Subcutaneous abdominal adipose tissue (tissue), 5 donors: ENCODE data around the gene ACER2.

Source experiments
- H3K27ac ChIP-seq: one replicate; pipeline ENCODE4 v1.7.0; 2013; ENCODE audit warnings: low read depth, mild to moderate bottlenecking, inconsistent platforms, low read length, moderate library complexity
- H3K27me3 ChIP-seq, 5 donors: one replicate each; pipeline ENCODE4 v1.7.0; 2013; ENCODE audit warnings: low read length in 5 of 5, inconsistent platforms in 1 of 5; ENCODE audit not compliant: control insufficient read depth in 5 of 5, insufficient read depth in 4 of 5
- H3K36me3 ChIP-seq, 5 donors: one replicate each; pipeline ENCODE4 v1.7.0; 2013; ENCODE audit warnings: low read length in 5 of 5; ENCODE audit not compliant: control insufficient read depth in 5 of 5, insufficient read depth in 5 of 5
- H3K4me1 ChIP-seq, 5 donors: one replicate each; pipeline ENCODE4 v1.7.0; 2013; ENCODE audit warnings: low read length in 5 of 5, mild to moderate bottlenecking in 3 of 5, moderate library complexity in 1 of 5; ENCODE audit not compliant: control insufficient read depth in 5 of 5, insufficient read depth in 5 of 5
- H3K4me3 ChIP-seq, 5 donors: one replicate each; pipeline ENCODE4 v1.7.0; 2013; ENCODE audit warnings: low read length in 5 of 5, low read depth in 1 of 5
- H3K9ac ChIP-seq, 5 donors: one replicate each; pipeline ENCODE4 v1.7.0; 2013; ENCODE audit warnings: low read length in 5 of 5, mild to moderate bottlenecking in 4 of 5, moderate library complexity in 3 of 5
- H3K9me3 ChIP-seq, 5 donors: one replicate each; pipeline ENCODE4 v1.7.0; 2013; ENCODE audit warnings: low read length in 5 of 5; ENCODE audit not compliant: control insufficient read depth in 5 of 5
- donor health status: healthy.
- donor health status: healthy.
- donor health status: healthy.
- donor health status: healthy.
- donor health status: healthy.

ACER2 gene

DNA sequence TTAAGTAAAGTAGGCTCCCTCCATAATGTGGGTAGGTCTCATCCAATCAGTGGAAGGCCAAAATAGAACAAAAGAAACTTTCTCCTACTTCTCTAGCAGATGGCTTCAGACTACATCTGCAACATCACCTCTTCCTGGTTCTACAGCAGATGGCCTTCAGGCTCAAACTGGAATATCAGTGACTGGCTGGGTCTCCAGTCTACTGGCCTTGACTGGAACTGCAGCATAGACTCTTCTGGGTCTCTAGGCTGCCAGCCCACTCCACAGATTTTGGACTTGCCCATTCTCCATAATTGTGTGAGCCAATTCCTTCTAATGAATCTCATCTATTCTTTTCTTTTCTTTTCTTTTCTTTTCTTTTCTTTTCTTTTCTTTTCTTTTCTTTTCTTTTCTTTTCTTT is 64.8 kb downstream of the ACER2 start:
- Histone ChIP-seq H3K27me3 (no peaks in the 10 kb centered on the region), H3K9ac (no peak overlapping the region), H3K27ac (no peak overlapping the region), H3K36me3 (no peaks in the 10 kb centered on the region), H3K4me3 (no peak overlapping the region), H3K4me1 (peaks cover 2 to 8% (median 6%) of the 10 kb centered on the region in 5 donors), H3K9me3 (no peaks in the 10 kb centered on the region)

DNA sequence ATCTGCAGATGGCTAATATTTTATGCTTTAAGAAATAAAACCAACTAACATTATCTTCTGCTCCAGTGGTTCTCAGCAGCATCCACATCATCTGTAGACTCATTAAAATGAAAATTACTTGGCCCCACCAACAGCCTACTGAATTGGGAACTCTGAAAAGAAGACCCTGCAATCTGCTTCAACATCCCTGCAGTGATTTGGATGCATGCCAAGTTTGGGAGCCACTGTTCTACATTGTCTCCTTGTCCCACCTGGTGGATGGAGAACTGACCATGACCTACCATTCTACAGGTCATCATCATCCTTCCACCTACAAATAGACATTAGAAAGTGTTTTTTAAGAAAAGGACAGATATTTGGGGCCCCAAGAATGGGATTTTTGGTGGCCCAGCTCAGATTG is 71.1 kb downstream of the ACER2 start:
- no peaks in the 10 kb centered on the region for H3K9me3 ChIP-seq

DNA sequence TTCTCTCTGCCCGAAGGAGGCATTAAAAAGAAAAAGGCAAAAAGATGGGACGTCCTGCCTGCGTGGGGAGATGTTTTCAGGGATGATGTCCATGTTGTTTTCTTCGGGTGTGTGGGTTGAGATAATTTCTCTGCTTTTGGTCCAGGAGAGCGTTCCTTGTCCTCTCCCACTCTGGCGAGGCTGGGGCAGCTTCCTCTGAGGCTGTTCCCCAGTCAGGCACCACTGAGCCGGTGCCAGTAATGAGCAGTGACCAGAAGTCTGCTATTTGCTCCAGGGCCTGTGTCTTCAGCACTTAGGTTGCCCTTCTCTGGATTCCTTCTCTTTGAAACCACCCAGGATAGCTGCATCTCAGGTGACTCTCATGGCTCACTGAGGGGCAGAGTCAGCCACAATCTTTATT is 71.5 kb downstream of the ACER2 start:
- Histone ChIP-seq H3K36me3 (no peaks in the 10 kb centered on the region), H3K9ac (no peak overlapping the region)

More for the DNA sequence above, 71.1 kb downstream of the ACER2 start:
- no peaks in the 10 kb centered on the region for H3K36me3 ChIP-seq
- no peaks in the 10 kb centered on the region for H3K4me1 ChIP-seq
- no peak overlapping the region for H3K4me3 ChIP-seq
- no peak overlapping the region for H3K27ac ChIP-seq
- no peak overlapping the region for H3K9ac ChIP-seq
- no peaks in the 10 kb centered on the region for H3K27me3 ChIP-seq

DNA sequence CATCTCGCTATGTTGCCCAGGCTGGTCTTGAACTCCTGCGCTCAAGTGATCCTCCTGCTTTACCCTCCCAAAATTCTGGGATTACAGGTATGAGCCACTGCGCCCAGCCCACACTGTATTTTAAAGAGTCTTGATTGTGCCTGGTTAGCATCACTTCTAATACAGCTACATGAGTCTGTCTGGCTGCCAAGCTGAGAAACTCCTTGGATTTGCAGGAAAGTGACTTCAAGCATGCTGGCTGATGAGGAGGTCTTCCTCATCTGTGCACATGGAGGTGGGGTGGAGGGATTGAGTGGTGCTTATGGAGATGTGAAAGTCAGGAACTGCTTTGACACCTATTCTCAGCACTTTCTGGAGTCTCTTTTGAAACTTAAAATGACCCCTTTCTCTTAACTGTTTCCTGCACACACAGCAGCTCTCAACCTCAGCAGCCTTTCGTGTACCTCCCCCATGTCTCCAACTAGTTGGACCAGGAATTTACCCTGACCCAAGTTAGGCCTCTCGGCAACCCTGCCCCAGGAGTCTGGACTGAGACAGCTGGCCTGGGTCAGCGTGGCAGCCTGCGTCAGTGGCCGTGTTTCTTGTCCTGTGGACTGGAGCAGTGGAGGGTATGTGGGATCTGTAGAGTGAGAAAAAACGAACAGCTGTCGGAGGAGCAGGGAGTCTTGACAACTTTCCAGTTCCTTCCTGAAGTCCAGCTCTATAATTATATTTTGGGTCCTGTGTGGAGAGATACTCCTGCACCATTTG is 72.5 kb downstream of the ACER2 start:
- Histone ChIP-seq H3K4me3 (no peak overlapping the region), H3K9me3 (no peaks in the 10 kb centered on the region), H3K27ac (no peak overlapping the region), H3K36me3 (no peaks in the 10 kb centered on the region), H3K27me3 (no peaks in the 10 kb centered on the region), H3K4me1 (no peaks in the 10 kb centered on the region), H3K9ac (no peak overlapping the region)

More for the DNA sequence above, 71.5 kb downstream of the ACER2 start:
- no peak overlapping the region for H3K4me3 ChIP-seq
- no peak overlapping the region for H3K27ac ChIP-seq
- H3K4me1 ChIP-seq, result no peaks in the 10 kb centered on the region
- no peaks in the 10 kb centered on the region for H3K27me3 ChIP-seq
- H3K9me3 ChIP-seq, result no peaks in the 10 kb centered on the region

DNA sequence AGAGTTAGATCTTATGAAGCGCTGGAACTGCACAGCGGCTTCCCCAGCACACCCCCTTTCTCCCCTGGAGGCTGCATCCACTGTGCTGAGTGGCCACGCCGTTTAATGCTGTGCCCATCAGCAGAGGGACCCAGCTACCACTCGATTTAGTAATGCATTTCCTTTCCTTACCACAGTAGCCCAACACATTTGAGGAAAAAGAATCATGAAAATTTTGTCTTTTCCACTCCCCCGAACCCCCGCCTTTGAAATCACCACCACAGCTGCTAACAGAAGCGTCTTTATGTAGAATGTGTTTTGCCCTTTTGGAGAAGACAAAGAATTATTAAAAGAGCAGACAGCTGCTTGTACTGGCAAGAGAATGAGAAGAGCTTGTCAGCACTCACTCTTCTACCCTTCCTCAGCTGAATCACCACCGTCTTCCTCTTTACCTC is 73.2 kb downstream of the ACER2 start:
- no peaks in the 10 kb centered on the region for H3K36me3 ChIP-seq
- no peaks in the 10 kb centered on the region for H3K27me3 ChIP-seq
- H3K9ac ChIP-seq, result no peak overlapping the region
- H3K4me1 ChIP-seq, result no peaks in the 10 kb centered on the region
- no peak overlapping the region for H3K27ac ChIP-seq
- no peaks in the 10 kb centered on the region for H3K9me3 ChIP-seq
- H3K4me3 ChIP-seq, result no peak overlapping the region

DNA sequence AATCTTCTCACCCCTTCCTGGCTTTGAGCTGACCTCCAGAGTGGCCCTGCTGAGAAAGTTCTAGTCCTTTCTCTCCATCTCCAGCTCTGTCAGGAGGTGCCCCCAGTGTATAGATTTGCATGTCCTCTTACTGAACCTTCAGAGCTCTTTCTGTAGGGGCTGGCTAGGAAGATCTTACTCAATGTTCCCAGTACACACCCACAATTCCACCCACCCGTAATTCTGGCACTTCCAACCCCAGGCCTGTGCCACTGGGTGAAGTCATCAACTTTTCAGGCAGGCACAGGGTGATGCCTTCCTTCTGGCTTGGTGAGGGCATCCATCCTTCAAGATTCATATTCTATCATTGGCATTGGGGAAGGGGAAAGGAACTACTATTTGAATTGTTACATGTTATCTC is 75.9 kb downstream of the ACER2 start:
- no peaks in the 10 kb centered on the region for H3K4me1 ChIP-seq
- no peak overlapping the region for H3K9ac ChIP-seq
- H3K9me3 ChIP-seq, result no peaks in the 10 kb centered on the region
- H3K4me3 ChIP-seq, result no peak overlapping the region
- no peaks in the 10 kb centered on the region for H3K27me3 ChIP-seq
- H3K27ac ChIP-seq, result no peak overlapping the region
- no peaks in the 10 kb centered on the region for H3K36me3 ChIP-seq

DNA sequence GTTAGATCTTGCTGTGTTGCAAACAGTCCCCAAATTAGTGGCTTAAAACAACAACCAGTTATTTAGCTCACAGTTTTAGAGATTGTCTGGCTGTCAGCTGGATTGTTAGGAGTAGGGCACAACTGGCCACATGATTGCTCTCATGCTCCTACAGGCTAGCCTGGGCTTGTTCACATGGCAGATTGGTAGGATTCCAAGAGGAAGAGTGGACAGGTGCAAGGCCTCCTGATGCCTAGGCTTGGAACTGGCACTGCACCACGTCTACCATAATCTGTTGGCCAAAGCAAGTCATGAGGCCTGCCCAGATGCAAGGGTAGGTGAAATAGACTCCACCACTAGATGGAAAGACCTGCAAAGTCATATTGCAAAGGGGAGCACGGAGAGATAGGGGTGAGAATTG is 76.4 kb downstream of the ACER2 start:
- Histone ChIP-seq H3K36me3 (no peaks in the 10 kb centered on the region), H3K4me1 (no peaks in the 10 kb centered on the region), H3K27ac (no peak overlapping the region), H3K27me3 (no peaks in the 10 kb centered on the region), H3K9ac (no peak overlapping the region), H3K9me3 (no peaks in the 10 kb centered on the region), H3K4me3 (no peak overlapping the region)

DNA sequence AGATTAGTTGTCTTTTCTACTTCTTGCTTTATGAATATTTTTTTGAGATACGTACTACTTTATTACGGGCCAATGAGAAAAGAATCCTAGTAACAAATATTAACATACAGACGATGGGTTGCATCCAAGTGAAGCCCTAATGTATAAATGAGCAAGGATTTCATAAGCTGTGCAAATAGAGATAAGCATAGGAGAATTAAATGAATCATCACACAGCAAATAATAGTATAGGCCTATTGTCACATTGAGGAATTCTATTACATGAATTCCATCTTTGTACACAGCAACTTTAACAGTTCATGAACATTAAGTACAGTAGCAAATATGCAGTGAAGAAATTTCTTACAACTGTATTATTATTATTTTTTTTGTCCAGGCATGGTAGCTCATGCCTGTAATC is 78.0 kb downstream of the ACER2 start:
- Histone ChIP-seq H3K36me3 (no peaks in the 10 kb centered on the region), H3K9me3 (no peaks in the 10 kb centered on the region), H3K27ac (no peak overlapping the region), H3K4me1 (no peaks in the 10 kb centered on the region), H3K9ac (no peak overlapping the region), H3K27me3 (no peaks in the 10 kb centered on the region), H3K4me3 (no peak overlapping the region)

DNA sequence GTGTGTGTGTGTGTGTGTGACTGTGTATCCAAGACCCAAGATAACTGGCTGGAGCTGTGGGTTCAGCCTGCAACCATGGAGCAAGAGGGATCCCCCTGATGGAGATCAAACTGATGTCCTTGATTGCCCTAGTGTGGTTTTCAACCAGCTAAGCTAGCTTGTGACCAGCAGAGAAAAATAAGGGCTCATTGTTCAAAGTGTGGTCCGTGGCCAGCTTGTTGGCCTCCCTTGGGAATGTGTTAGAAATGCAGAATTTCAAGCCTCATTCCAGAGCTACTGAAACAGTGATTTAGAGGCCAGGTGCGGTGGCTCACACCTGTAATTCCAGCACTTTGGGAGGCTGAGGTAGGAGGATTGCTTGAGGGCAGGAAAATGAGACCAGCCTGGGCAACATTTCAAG is 79.9 kb downstream of the ACER2 start:
- Histone ChIP-seq H3K4me3 (no peak overlapping the region), H3K27me3 (no peaks in the 10 kb centered on the region), H3K4me1 (peaks cover 0 to 11% (median 9%) of the 10 kb centered on the region in 5 donors), H3K27ac (no peak overlapping the region), H3K36me3 (no peaks in the 10 kb centered on the region), H3K9me3 (no peaks in the 10 kb centered on the region), H3K9ac (no peak overlapping the region)

DNA sequence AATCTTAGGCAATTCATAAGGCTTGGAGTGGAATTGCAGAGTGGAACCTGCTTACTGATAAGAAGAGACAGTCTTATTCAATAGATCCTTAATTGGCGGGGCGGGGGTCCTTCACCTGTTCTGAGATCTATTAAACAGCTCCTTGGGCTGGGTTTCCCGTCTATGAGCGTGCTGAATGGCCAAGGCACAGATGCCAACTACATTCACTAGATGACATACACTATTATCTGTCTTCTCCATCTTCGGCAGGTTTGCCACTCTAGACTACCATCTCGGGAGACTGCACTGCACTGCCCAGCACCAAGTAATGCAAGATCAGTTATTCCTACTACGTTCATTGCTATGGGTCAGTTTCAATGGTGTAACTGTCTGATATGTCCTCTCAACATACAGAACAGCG is 81.5 kb downstream of the ACER2 start:
- no peaks in the 10 kb centered on the region for H3K36me3 ChIP-seq
- no peak overlapping the region for H3K9ac ChIP-seq
- no peak overlapping the region for H3K4me3 ChIP-seq
- H3K9me3 ChIP-seq, result no peaks in the 10 kb centered on the region
- H3K27ac ChIP-seq, result no peak overlapping the region
- H3K27me3 ChIP-seq, result peaks cover 0 to 2% (median 0%) of the 10 kb centered on the region in 5 donors
- H3K4me1 ChIP-seq, result peaks cover 0 to 12% (median 10%) of the 10 kb centered on the region in 5 donors
